ENCODE measurements around the gene NCK2. TPM values are rescaled to one million over a fixed set of nuclear protein-coding genes. Genes with fewer than 3 reads are reported as not detected.

The NCK2 gene
- total and polyA plus RNA-seq, 2 of the 4 experiments (the other 2 are of a cell fraction) = 15.8 to 22.2 TPM

DNA sequence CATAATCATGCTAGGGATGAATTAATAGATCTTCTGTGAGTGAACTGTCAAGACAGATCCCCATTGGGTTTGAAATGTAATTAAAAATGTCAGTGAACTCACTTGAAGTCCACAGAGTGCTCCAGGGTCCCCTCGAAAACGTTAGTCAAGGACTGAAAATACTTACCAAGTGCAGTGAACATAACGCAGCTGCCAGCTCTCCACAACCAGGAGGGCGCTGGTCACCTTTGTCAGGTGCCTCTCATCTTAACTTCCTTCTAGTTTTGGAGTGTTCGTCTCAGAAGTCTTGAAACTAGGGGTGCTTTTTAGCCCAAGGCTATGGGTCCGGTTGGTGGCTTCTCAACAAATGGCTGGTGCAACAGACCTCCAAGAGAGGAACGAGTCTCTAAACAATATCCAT, 70.7 kb downstream of the NCK2 start:
- ChIA-PET POLR2A (ENCODE audit: unreplicated experiment) (no interaction called here), CTCF (no interaction called here)
- no TSS peak for BruUV-seq (replicated peaks)
- intact Hi-C loops (cut with micrococcal nuclease) (no loop called here), in situ Hi-C loops (cut with MboI; ENCODE audit: low sequenced_read_pairs) (no loop called here), dilution Hi-C loops (cut with HindIII; ENCODE audit: low sequenced_read_pairs, unreplicated experiment) (no loop called here)
- no peak overlapping the region for H3K4me3 ChIP-seq (ENCODE audit: insufficient read depth, low read depth, low read length)
- H2BK20ac ChIP-seq (ENCODE audit: low read depth, low read length) = no peak overlapping the region
- DNase-seq (no peak), ATAC-seq (ENCODE audit: low read depth) (no peak)
- H3K36me3 ChIP-seq (ENCODE audit: control insufficient read depth, insufficient read depth, low read length) = 0 out of 2 replicates have a peak, but pooled peaks cover 4% of the 10 kb centered on the region
- peaks cover 57% of the 10 kb centered on the region for H4K20me1 ChIP-seq (ENCODE audit: insufficient read depth, low read length)
- H2BK5ac ChIP-seq (ENCODE audit: low read depth, low read length, poor library complexity, severe bottlenecking) = no peak overlapping the region
- H3K9ac ChIP-seq (ENCODE audit: low read depth, low read length) = no peak overlapping the region
- H3K27me3 ChIP-seq (ENCODE audit: control insufficient read depth, insufficient read depth, low read length) = no peaks in the 10 kb centered on the region; the same call in 1 of the 2 replicates
- no peak overlapping the region for H2AK5ac ChIP-seq (ENCODE audit: low read depth, low read length)
- no peak overlapping the region for H3K23ac ChIP-seq (ENCODE audit: low read depth, low read length)
- no peak overlapping the region for H3K27ac ChIP-seq (ENCODE audit: insufficient read depth, low read length)
- WGBS, 2 experiments (ENCODE audit: extremely low coverage in 2 of 2, insufficient read length in 1 of 2) = 100% methylated on average over 2 of the region's 7 CpGs; no CpG with 5 or more reads in 1 of the 2 experiments
- no peak overlapping the region for H3K14ac ChIP-seq (replicated peaks; ENCODE audit: low read depth, low read length)
- peaks cover 12% of the 10 kb centered on the region; the same call in 1 of the 2 replicates for H3K4me1 ChIP-seq (ENCODE audit: control insufficient read depth, insufficient read depth, low read length)
- H3K56ac ChIP-seq (ENCODE audit: extremely low read depth, insufficient read depth, low read length) = no peak overlapping the region
- peaks cover 15% of the 10 kb centered on the region for H3K9me1 ChIP-seq (ENCODE audit: insufficient read depth, low read length)
- H3K4me2 ChIP-seq (ENCODE audit: low read depth, low read length) = no peak overlapping the region
- H2AFZ ChIP-seq (replicated peaks; ENCODE audit: low read length, poor library complexity) = no peak overlapping the region
- no peak overlapping the region for H3K18ac ChIP-seq (ENCODE audit: low read depth, low read length)
- no peaks in the 10 kb centered on the region for H3K9me3 ChIP-seq (ENCODE audit: control insufficient read depth, insufficient read depth, low read length)
- H4K5ac ChIP-seq (ENCODE audit: low read depth, low read length) = no peak overlapping the region
- H3K4ac ChIP-seq (ENCODE audit: low read depth, low read length) = no peak overlapping the region
- no peak overlapping the region for H2AK9ac ChIP-seq (replicated peaks; ENCODE audit: low read depth, low read length, poor library complexity)
- no peak overlapping the region for H4K8ac ChIP-seq (ENCODE audit: low read depth in 2 of 2, low read length in 2 of 2)
- H2BK15ac ChIP-seq (ENCODE audit: low read depth, low read length) = no peak overlapping the region
- TF ChIP-seq MAZ (IDR thresholded peaks at IDR 0.05; ENCODE audit: borderline replicate concordance, low read depth, low read length) = no peak
- TF ChIP-seq RCOR1 (IDR thresholded peaks at IDR 0.05; ENCODE audit: insufficient replicate concordance, low read length) = no peak
- TF ChIP-seq, protein P1, sequence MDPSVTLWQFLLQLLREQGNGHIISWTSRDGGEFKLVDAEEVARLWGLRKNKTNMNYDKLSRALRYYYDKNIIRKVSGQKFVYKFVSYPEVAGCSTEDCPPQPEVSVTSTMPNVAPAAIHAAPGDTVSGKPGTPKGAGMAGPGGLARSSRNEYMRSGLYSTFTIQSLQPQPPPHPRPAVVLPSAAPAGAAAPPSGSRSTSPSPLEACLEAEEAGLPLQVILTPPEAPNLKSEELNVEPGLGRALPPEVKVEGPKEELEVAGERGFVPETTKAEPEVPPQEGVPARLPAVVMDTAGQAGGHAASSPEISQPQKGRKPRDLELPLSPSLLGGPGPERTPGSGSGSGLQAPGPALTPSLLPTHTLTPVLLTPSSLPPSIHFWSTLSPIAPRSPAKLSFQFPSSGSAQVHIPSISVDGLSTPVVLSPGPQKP (IDR thresholded peaks at IDR 0.05; ENCODE audit: borderline replicate concordance, low read depth, low read length) = no peak
- TF ChIP-seq, protein P2, sequence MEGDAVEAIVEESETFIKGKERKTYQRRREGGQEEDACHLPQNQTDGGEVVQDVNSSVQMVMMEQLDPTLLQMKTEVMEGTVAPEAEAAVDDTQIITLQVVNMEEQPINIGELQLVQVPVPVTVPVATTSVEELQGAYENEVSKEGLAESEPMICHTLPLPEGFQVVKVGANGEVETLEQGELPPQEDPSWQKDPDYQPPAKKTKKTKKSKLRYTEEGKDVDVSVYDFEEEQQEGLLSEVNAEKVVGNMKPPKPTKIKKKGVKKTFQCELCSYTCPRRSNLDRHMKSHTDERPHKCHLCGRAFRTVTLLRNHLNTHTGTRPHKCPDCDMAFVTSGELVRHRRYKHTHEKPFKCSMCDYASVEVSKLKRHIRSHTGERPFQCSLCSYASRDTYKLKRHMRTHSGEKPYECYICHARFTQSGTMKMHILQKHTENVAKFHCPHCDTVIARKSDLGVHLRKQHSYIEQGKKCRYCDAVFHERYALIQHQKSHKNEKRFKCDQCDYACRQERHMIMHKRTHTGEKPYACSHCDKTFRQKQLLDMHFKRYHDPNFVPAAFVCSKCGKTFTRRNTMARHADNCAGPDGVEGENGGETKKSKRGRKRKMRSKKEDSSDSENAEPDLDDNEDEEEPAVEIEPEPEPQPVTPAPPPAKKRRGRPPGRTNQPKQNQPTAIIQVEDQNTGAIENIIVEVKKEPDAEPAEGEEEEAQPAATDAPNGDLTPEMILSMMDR (conservative IDR thresholded peaks at IDR 0.05; ENCODE audit: low read depth, low read length) = no peak
- no peak for TF ChIP-seq MXI1 (IDR thresholded peaks at IDR 0.05; ENCODE audit: borderline replicate concordance, low read depth, low read length)
- TF ChIP-seq CEBPB (IDR thresholded peaks at IDR 0.05; ENCODE audit: low read depth, low read length) = no peak
- TF ChIP-seq CHD1 (IDR thresholded peaks at IDR 0.05; ENCODE audit: low read depth, low read length) = no peak
- no peak for TF ChIP-seq FOS (IDR thresholded peaks at IDR 0.05; ENCODE audit: low read depth, low read length)
- no peak for TF ChIP-seq SMC3 (IDR thresholded peaks at IDR 0.05; ENCODE audit: low read depth, low read length)
- no peak for TF ChIP-seq RFX5 (IDR thresholded peaks at IDR 0.05; ENCODE audit: low read depth, low read length)
- TF ChIP-seq RAD21 (IDR thresholded peaks at IDR 0.05; ENCODE audit: low read length) = no peak
- no peak for TF ChIP-seq POLR2A (IDR thresholded peaks at IDR 0.05; ENCODE audit: low read depth, low read length)
- no peak for TF ChIP-seq BHLHE40 (IDR thresholded peaks at IDR 0.05; ENCODE audit: low read depth, low read length)
- TF ChIP-seq MAFK (IDR thresholded peaks at IDR 0.05; ENCODE audit: low read depth, low read length) = no peak
- no peak overlapping the region for H2BK120ac ChIP-seq (ENCODE audit: low read depth, low read length)
- H3K79me1 ChIP-seq (ENCODE audit: low read depth in 1 of 2, low read length in 2 of 2) = peaks cover 39 to 59% of the 10 kb centered on the region in 2 experiments
- no peak overlapping the region for H4K91ac ChIP-seq (ENCODE audit: insufficient read depth, low read depth, low read length)

All from IMR-90 (cell line).